Omental fat pad (tissue), 4 donors: ENCODE measurements around the gene ADGRB3. TPM values are rescaled to one million over a fixed set of nuclear protein-coding genes. Genes with fewer than 3 reads are reported as not detected.

Experiments
- ATAC-seq: fragments of 150-250 bp; one replicate; pipeline ENCODE4 v1.9.1; 2016; ENCODE audit warnings: mild to moderate bottlenecking, moderate library complexity; ENCODE audit not compliant: low FRiP score
- DNase-seq: peaks from one replicate; pipeline ENCODE4 v3.0.0-alpha.2; 2019; ENCODE audit warnings: low spot score
- total RNA-seq, 4 donors: library from RNA; depleted of rRNA; stranded (reverse); fragments of >200 nt; gene quantifications; one replicate each; pipeline ENCODE4 v1.1.0, GENCODE V29; 2016
- TF ChIP-seq, protein P1 (sequence below), 3 donors: fragments of 450-650 bp; IDR thresholded peaks; one replicate each; pipeline ENCODE4 v1.5.1; 2016 to 2017; ENCODE audit warnings: antibody characterized with exemption in 3 of 3, mild to moderate bottlenecking in 3 of 3, moderate library complexity in 2 of 3

ADGRB3 gene
- total RNA-seq, 4 donors from 2014 or later = 0.84 to 4.4 (median 1.9) TPM

DNA sequence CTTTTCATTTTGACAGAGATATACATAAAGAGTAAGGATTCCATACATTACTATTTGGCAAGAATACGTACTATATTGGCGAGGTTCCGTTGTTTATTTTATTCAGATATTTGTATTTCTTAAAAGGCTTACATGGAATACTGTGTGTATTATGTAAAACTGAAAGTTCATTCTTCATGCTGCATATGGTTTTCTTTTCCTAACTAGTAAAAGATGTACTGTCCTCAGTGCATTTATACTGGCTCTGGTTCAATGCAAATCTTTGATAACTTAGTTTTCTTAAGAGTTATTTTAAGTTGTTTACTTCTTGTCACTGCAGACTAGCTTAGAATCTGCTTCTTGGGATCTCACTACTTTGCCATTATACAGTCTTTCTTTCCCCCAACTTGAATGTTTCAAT is 42.0 kb downstream of the ADGRB3 start:
- no peak for ATAC-seq
- DNase-seq = no peak
- TF ChIP-seq, protein P1, sequence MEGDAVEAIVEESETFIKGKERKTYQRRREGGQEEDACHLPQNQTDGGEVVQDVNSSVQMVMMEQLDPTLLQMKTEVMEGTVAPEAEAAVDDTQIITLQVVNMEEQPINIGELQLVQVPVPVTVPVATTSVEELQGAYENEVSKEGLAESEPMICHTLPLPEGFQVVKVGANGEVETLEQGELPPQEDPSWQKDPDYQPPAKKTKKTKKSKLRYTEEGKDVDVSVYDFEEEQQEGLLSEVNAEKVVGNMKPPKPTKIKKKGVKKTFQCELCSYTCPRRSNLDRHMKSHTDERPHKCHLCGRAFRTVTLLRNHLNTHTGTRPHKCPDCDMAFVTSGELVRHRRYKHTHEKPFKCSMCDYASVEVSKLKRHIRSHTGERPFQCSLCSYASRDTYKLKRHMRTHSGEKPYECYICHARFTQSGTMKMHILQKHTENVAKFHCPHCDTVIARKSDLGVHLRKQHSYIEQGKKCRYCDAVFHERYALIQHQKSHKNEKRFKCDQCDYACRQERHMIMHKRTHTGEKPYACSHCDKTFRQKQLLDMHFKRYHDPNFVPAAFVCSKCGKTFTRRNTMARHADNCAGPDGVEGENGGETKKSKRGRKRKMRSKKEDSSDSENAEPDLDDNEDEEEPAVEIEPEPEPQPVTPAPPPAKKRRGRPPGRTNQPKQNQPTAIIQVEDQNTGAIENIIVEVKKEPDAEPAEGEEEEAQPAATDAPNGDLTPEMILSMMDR (IDR thresholded peaks at IDR 0.05) = no peak

DNA sequence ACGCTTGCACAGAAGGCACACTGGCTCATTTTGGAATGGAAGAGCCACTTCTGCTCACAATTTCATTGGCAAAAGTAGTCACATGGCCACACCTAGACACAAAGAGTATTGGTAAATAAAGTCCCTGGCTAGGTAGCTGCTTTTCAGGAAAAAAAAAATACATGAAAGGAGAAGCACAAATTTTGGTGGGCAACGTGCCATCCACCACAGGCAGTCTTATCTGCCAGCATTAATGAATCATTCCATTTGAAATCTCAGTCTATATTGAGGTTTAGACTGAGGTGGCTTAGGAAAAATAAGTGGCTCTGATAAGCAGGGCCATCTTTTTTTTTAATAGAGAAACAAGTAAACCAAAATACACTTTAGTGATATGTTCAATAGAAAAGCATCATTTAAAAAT is 44.3 kb downstream of the ADGRB3 start:
- DNase-seq (no peak), ATAC-seq (no peak)
- TF ChIP-seq, protein P1 (IDR thresholded peaks at IDR 0.05) = no peak

DNA sequence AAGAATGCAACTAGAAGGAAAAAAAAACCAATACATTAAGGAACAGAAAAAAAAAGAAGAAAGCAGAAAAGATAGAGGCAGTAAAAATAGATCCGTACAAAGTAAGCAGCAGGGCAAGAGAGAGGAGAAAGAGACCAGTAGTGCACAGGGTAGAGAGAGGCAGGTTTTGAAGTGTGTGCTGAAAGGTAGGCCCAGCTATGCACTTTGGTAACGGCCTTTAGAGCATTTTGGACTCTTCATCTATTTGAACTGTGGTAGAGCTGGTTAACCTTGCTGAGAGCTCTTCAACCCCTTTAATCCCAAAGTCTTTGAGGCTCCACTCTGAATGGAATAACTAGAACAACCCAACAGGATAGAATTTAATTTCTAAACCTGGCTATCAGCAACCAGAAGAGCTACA is 45.2 kb downstream of the ADGRB3 start:
- TF ChIP-seq, protein P1 (IDR thresholded peaks at IDR 0.05) = no peak
- ATAC-seq = no peak
- no peak for DNase-seq

DNA sequence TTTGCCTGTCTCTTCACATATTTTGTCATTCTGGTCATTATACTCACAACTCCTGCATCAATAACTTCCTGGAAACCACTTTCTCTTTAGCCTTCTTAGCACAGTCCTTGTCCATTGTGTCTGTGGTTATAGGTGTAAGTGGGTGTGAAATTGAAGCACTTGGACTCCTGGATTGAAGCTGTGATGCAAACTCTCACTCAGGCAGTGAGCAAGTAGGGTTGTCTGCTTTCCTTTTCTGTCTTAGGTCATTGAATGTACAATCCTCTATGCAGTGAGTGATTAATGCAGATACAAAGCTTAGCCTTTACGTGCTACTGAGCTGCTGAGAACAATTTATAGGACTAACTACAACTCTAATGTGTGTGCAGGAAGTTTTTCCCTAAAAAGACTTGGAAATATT is 54.8 kb downstream of the ADGRB3 start:
- TF ChIP-seq, protein P1 (IDR thresholded peaks at IDR 0.05) = no peak
- DNase-seq = no peak

DNA sequence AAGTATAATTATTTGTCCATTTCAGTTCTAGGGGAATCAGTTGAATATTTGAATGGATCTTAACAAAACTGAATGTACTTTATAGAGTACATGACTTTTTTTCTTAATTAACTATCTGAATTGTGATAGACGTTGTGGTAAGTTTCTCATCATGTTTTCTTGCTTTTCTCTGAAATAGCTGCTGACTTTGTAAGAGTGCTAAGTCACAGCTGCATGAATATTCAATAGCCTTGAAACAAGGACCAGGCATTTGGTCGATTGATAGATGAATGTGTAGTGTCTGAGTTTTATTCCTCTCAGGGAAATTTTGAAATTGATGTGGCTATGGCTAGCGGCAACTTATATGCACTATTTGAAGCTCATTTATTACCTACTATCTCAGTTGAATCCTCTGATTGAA is 56.0 kb downstream of the ADGRB3 start:
- no peak for DNase-seq
- no peak for ATAC-seq
- TF ChIP-seq, protein P1 (IDR thresholded peaks at IDR 0.05) = no peak

More for the DNA sequence above, 54.8 kb downstream of the ADGRB3 start:
- no peak for ATAC-seq

DNA sequence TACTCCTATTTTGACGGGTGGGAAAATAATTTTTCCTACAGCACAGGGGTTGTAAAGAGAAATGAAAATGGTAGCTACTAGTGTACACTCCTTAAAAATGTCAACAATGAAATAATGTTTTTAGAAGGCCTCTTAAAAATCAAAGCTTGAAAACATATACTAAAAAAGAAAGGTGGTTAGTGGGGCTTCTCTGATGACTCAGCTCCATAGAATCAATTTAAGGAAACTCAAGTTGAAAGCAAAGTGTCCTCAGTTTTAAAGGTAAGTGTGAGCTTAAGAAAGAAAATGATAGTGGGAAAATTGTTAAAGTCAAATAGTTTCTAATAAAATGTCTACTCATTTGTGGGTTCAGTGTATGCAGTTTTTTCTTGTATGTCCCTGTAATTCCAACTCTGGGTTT is 58.2 kb downstream of the ADGRB3 start:
- no peak for ATAC-seq
- TF ChIP-seq, protein P1 (IDR thresholded peaks at IDR 0.05) = no peak
- DNase-seq = no peak

DNA sequence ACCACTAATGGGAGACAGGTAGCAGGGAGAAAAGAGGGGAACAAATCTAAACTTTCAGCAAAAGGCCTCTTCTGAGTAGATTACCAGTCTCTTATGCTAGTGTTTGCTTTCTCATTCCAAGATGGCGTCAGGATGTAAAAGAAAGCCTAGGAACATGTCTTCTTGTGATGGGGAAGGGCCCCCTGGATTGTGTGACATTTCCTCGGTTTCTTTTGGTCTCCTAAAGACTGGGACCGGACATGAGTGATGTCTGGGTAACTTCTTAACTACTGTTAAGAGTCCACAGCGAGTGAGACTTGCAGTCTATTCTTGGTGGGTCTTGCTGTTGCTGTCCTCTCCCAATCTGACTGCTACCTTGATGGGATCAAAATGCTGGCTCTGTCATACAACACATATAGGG is 60.3 kb downstream of the ADGRB3 start:
- TF ChIP-seq, protein P1 (IDR thresholded peaks at IDR 0.05) = no peak
- DNase-seq (no peak), ATAC-seq (no peak)
